ENCODE data around the gene PIEZO2.

The PIEZO2 gene

DNA sequence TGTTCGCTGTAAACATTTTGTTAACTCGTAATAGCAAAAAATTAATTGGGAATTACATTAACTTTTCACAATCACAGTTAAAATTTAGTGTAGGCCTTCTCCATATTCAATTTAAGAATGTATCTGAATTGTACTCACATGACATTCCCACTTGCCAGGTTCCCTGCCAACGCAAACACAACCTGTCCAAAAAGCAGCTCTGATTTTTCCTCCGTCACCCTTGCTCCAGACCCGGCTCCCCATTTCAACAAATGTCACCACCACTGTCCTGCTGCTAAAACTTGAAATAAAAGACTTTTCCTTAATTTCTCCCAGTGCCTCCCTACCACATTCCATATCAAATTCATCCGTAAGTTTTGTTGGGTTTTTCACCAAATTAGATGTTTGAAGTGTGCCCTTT is 120.3 kb downstream of the PIEZO2 start:
- no peak overlapping the region for H3K4me3 ChIP-seq (replicated peaks; ENCODE audit: insufficient read depth, low read length)
- no peaks in the 10 kb centered on the region for H3K27me3 ChIP-seq (ENCODE audit: insufficient read depth, poor library complexity, severe bottlenecking)
- DNase-seq (ENCODE audit: low read depth in 1 of 2, low spot score in 1 of 2): no peak
- TF ChIP-seq GABPA (IDR thresholded peaks at IDR 0.05; ENCODE audit: low read depth): no peak
- TF ChIP-seq, protein P1, sequence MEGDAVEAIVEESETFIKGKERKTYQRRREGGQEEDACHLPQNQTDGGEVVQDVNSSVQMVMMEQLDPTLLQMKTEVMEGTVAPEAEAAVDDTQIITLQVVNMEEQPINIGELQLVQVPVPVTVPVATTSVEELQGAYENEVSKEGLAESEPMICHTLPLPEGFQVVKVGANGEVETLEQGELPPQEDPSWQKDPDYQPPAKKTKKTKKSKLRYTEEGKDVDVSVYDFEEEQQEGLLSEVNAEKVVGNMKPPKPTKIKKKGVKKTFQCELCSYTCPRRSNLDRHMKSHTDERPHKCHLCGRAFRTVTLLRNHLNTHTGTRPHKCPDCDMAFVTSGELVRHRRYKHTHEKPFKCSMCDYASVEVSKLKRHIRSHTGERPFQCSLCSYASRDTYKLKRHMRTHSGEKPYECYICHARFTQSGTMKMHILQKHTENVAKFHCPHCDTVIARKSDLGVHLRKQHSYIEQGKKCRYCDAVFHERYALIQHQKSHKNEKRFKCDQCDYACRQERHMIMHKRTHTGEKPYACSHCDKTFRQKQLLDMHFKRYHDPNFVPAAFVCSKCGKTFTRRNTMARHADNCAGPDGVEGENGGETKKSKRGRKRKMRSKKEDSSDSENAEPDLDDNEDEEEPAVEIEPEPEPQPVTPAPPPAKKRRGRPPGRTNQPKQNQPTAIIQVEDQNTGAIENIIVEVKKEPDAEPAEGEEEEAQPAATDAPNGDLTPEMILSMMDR (IDR thresholded peaks at IDR 0.05; ENCODE audit: insufficient read depth, low read length): no peak
- no peak for TF ChIP-seq SPI1 (IDR thresholded peaks at IDR 0.05; ENCODE audit: borderline replicate concordance, low read depth)
- TF ChIP-seq, protein P2, sequence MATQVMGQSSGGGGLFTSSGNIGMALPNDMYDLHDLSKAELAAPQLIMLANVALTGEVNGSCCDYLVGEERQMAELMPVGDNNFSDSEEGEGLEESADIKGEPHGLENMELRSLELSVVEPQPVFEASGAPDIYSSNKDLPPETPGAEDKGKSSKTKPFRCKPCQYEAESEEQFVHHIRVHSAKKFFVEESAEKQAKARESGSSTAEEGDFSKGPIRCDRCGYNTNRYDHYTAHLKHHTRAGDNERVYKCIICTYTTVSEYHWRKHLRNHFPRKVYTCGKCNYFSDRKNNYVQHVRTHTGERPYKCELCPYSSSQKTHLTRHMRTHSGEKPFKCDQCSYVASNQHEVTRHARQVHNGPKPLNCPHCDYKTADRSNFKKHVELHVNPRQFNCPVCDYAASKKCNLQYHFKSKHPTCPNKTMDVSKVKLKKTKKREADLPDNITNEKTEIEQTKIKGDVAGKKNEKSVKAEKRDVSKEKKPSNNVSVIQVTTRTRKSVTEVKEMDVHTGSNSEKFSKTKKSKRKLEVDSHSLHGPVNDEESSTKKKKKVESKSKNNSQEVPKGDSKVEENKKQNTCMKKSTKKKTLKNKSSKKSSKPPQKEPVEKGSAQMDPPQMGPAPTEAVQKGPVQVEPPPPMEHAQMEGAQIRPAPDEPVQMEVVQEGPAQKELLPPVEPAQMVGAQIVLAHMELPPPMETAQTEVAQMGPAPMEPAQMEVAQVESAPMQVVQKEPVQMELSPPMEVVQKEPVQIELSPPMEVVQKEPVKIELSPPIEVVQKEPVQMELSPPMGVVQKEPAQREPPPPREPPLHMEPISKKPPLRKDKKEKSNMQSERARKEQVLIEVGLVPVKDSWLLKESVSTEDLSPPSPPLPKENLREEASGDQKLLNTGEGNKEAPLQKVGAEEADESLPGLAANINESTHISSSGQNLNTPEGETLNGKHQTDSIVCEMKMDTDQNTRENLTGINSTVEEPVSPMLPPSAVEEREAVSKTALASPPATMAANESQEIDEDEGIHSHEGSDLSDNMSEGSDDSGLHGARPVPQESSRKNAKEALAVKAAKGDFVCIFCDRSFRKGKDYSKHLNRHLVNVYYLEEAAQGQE (IDR thresholded peaks at IDR 0.05; ENCODE audit: insufficient replicate concordance, low read depth): no peak
- TF ChIP-seq POLR2AphosphoS5 (IDR thresholded peaks at IDR 0.05; ENCODE audit: low read depth): no peak
- H3K27ac ChIP-seq (replicated peaks): no peak overlapping the region

DNA sequence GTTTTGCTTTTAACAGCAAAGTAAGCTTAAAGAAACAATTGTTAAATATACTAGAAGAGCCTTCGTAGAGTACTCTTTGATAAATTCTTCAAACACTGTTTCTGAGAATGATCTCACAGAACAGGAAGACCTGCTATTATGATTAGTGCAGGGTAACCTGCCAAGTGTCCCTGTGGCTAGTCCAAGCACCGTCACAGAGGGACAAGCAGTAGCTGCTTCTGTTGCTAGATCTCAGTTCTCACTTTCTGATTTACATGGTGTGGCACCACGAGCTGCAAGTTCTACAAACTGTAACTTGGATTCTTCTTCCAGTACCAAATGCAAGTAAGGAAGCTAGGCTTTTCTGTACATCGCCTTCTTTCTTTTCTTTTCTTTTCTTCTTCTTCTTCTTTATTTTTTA is 121.5 kb downstream of the PIEZO2 start:
- no peak for TF ChIP-seq GABPA (IDR thresholded peaks at IDR 0.05; ENCODE audit: low read depth)
- TF ChIP-seq, protein P1 (IDR thresholded peaks at IDR 0.05; ENCODE audit: insufficient read depth, low read length): no peak
- TF ChIP-seq, protein P2 (IDR thresholded peaks at IDR 0.05; ENCODE audit: insufficient replicate concordance, low read depth): no peak
- no peak for TF ChIP-seq SPI1 (IDR thresholded peaks at IDR 0.05; ENCODE audit: borderline replicate concordance, low read depth)
- no peak for TF ChIP-seq POLR2AphosphoS5 (IDR thresholded peaks at IDR 0.05; ENCODE audit: low read depth)
- no peak overlapping the region for H3K4me3 ChIP-seq (replicated peaks; ENCODE audit: insufficient read depth, low read length)

DNA sequence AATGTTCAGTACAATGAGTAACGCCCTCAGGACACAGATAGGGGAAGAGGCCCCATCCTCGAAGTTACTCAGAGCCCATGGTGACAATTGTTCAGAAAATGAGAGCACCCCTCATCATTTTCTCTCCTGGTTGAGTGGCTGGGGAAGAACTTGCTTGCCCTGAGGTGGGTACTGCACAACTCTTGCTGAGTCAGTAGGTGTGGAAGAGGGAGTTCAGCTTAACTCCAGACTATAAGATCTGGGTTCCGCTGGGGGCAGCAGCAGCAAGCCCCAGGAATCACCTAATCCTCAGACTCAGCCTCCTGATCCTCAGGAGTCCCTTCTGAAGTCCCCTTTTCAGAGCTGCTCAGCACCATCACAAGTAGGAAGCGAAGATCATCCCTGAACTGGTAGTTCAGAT is 123.7 kb downstream of the PIEZO2 start:
- Histone ChIP-seq H3K4me3 (replicated peaks; ENCODE audit: insufficient read depth, low read length) (no peak overlapping the region), H3K27ac (replicated peaks) (no peak overlapping the region), H3K27me3 (ENCODE audit: insufficient read depth, poor library complexity, severe bottlenecking) (no peaks in the 10 kb centered on the region)
- DNase-seq (ENCODE audit: low read depth in 1 of 2, low spot score in 1 of 2): no peak
- no peak for TF ChIP-seq SPI1 (IDR thresholded peaks at IDR 0.05; ENCODE audit: borderline replicate concordance, low read depth)
- no peak for TF ChIP-seq GABPA (IDR thresholded peaks at IDR 0.05; ENCODE audit: low read depth)

More for the DNA sequence above, 121.5 kb downstream of the PIEZO2 start:
- Histone ChIP-seq H3K27me3 (ENCODE audit: insufficient read depth, poor library complexity, severe bottlenecking) (no peaks in the 10 kb centered on the region), H3K27ac (replicated peaks) (no peak overlapping the region)
- no peak for DNase-seq (ENCODE audit: low read depth in 1 of 2, low spot score in 1 of 2)

DNA sequence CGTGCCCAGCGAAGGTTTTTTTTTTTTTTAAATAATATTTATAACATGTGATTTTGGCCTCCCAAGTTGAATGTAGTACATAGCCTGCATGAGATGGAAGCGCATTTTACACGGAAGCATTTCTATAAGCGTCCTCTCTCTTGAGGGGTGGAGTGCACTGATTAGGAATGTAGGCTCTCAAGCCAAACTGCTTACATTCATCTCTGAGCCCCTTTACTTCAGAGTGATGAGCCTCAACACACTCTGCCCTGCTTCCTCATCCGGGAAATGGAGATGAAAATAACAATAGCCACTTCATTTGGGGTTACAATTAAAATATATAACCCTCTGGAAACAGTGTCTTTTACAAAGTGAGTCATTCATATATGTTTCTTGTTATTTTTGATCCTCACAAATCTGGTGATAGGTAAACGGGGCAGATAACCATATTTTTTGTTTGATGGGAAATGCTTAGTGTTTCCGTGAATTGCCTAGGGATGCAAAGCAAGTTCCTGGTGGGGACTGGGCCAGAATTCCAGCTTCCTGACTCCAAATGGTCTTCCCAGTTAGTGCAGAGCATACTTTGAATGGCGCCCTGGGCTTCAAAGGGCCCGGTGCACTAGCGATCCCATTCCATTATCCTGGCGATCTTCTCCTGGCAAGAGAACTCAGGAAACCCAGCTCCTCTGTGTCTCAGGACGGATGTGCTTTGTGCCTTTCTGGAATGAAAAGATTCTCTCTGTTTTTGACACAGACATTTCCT is 124.3 kb downstream of the PIEZO2 start:
- no peaks in the 10 kb centered on the region for H3K27me3 ChIP-seq (ENCODE audit: insufficient read depth, poor library complexity, severe bottlenecking)
- no peak overlapping the region for H3K4me3 ChIP-seq (replicated peaks; ENCODE audit: insufficient read depth, low read length)
- TF ChIP-seq, protein P2 (IDR thresholded peaks at IDR 0.05; ENCODE audit: insufficient replicate concordance, low read depth): no peak
- TF ChIP-seq, protein P1 (IDR thresholded peaks at IDR 0.05; ENCODE audit: insufficient read depth, low read length): no peak
- TF ChIP-seq GABPA (IDR thresholded peaks at IDR 0.05; ENCODE audit: low read depth) (no peak), SPI1 (IDR thresholded peaks at IDR 0.05; ENCODE audit: borderline replicate concordance, low read depth) (no peak)
- no peak for DNase-seq (ENCODE audit: low read depth in 1 of 2, low spot score in 1 of 2)
- no peak overlapping the region for H3K27ac ChIP-seq (replicated peaks)
